ENCODE data around the gene LDLRAD4.

Gene LDLRAD4

GRCh38 chr18:13242797-13243196 lies 24.2 kb downstream of the LDLRAD4 start:
- Mint-ChIP-seq H3K4me3 (no peak overlapping the region), H3K27ac (no peak overlapping the region), H3K27me3 (no peaks in the 10 kb centered on the region), H3K9me3 (no peaks in the 10 kb centered on the region), H3K4me1 (ENCODE audit: low read depth) (no peaks in the 10 kb centered on the region), H3K36me3 (ENCODE audit: low read depth) (no peaks in the 10 kb centered on the region)

- H3K27me3 Mint-ChIP-seq = no peaks in the 10 kb centered on the region
- no peaks in the 10 kb centered on the region for H3K9me3 Mint-ChIP-seq
Observed at GRCh38 chr18:13243363-13243762, 24.8 kb downstream of the LDLRAD4 start.

DNA sequence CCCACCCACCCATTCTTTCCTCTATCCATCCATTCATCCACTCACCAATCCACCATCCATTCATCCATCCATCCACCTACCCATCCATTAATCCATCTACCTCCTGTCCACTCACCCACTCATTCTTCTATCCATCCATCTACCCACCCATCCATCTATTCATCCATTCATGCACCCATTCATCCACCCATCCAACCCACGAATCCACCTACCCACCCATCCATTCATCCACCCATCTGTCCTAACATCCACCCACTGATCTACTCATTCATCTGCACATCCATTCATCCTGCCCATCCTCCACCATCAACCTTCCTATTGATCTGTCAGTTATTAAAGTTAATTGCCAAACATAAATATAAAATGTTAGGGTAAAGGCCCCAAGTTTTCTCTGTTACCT lies 25.6 kb downstream of the LDLRAD4 start:
- H3K27ac Mint-ChIP-seq = no peak overlapping the region
- H3K4me1 Mint-ChIP-seq (ENCODE audit: low read depth) = no peaks in the 10 kb centered on the region
- no peaks in the 10 kb centered on the region for H3K9me3 Mint-ChIP-seq
- no peaks in the 10 kb centered on the region for H3K36me3 Mint-ChIP-seq (ENCODE audit: low read depth)
- H3K27me3 Mint-ChIP-seq = no peaks in the 10 kb centered on the region
- no peak overlapping the region for H3K4me3 Mint-ChIP-seq

More at GRCh38 chr18:13243363-13243762, 24.8 kb downstream of the LDLRAD4 start:
- no peak overlapping the region for H3K27ac Mint-ChIP-seq
- H3K36me3 Mint-ChIP-seq (ENCODE audit: low read depth) = no peaks in the 10 kb centered on the region
- no peak overlapping the region for H3K4me3 Mint-ChIP-seq
- H3K4me1 Mint-ChIP-seq (ENCODE audit: low read depth) = no peaks in the 10 kb centered on the region

DNA sequence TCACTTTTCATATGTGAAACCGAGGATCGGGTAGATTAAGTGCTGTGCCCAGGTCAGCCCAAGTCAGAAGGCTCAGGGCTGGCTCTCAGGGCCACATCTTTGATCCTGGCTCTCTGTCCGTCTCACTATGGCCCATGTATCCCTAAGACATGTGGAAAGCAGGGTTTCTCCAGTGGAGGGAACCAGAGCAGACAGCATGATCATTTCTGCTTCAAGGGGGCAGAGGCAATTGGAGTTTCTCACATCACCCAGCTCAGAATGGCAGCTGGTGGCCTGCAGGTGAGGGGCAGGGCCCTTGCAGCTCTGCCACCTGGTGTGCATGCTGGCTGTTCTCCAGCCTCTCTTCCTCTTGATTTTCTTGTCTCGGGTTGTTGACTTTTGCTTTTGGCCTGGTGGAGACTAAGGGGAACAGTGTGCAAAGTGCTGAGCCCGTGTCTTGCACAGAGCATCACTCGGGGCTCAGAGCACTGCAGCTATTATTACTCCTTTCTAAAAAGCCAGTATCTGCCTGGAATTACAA lies 27.0 kb downstream of the LDLRAD4 start:
- no peaks in the 10 kb centered on the region for H3K36me3 Mint-ChIP-seq (ENCODE audit: low read depth)
- no peak overlapping the region for H3K4me3 Mint-ChIP-seq
- no peaks in the 10 kb centered on the region for H3K27me3 Mint-ChIP-seq
- H3K27ac Mint-ChIP-seq = no peak overlapping the region
- H3K4me1 Mint-ChIP-seq (ENCODE audit: low read depth) = no peaks in the 10 kb centered on the region
- H3K9me3 Mint-ChIP-seq = no peaks in the 10 kb centered on the region

- Mint-ChIP-seq H3K27ac (no peak overlapping the region), H3K9me3 (no peaks in the 10 kb centered on the region), H3K4me1 (ENCODE audit: low read depth) (no peaks in the 10 kb centered on the region), H3K36me3 (ENCODE audit: low read depth) (no peaks in the 10 kb centered on the region), H3K4me3 (no peak overlapping the region), H3K27me3 (no peaks in the 10 kb centered on the region)
Observed at GRCh38 chr18:13246121-13246520, 27.6 kb downstream of the LDLRAD4 start.

GRCh38 chr18:13246591-13246990 lies 28.0 kb downstream of the LDLRAD4 start:
- Mint-ChIP-seq H3K9me3 (no peaks in the 10 kb centered on the region), H3K4me1 (ENCODE audit: low read depth) (no peaks in the 10 kb centered on the region), H3K4me3 (no peak overlapping the region), H3K27me3 (no peaks in the 10 kb centered on the region), H3K36me3 (ENCODE audit: low read depth) (no peaks in the 10 kb centered on the region), H3K27ac (no peak overlapping the region)

DNA sequence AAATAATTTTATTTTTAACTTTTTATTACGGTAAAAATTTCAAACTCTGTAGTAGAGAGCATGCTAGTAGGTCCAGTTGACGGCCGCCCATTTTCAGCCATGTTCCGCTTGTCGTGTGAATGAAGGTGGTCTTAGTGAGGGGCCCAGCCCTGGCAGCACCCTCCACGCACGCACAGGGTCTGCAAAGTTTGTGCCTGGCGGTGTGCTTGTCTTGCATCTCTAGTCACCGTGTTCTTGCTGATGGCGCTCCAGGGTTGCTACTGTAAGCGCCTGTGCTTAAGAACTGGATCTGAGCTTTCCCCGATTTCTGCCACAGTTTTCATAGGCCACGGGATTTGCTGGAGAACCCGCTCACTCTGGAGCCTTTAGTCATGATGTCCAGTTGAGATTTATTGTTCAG lies 28.9 kb downstream of the LDLRAD4 start:
- Mint-ChIP-seq H3K27ac (no peak overlapping the region), H3K36me3 (ENCODE audit: low read depth) (no peaks in the 10 kb centered on the region), H3K4me3 (no peak overlapping the region), H3K4me1 (ENCODE audit: low read depth) (no peaks in the 10 kb centered on the region), H3K9me3 (no peaks in the 10 kb centered on the region), H3K27me3 (no peaks in the 10 kb centered on the region)

DNA sequence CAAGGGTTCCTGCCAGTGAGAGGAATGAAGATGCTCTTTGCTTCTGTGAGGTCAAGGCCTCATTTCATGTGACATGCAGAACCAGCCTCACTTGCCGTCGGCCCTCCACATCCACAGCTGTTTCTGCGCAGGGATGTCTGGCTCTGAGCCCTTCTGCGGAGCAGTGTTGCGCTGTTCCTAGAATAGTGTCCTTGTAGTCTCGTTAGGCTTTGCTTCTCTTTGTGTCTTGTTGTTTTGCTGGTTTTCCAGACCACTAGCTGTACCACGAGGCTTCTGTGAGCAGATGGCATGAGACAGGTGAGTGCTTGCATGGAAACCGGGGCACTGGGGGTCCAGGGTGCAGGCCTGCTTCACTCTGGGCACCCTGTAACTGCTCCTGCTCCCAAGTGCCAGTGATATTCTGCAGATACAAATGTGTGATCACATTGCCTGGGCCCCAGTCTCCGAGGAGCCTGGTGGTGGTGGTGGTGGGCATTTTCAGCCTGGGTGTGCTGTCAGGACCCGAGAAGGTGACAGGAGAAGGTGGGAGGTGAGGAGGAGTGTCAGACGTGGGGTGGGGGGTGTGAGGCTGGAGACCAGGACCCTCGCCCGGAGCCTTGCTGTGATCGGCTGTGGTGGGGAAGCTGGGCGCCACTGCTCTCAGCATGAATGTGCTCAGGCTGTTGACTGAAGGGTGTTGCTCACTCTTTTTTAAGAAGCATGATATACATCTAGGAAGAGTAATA lies 34.3 kb downstream of the LDLRAD4 start:
- Mint-ChIP-seq H3K4me3 (no peak overlapping the region), H3K4me1 (ENCODE audit: low read depth) (no peaks in the 10 kb centered on the region), H3K36me3 (ENCODE audit: low read depth) (no peaks in the 10 kb centered on the region), H3K27ac (no peak overlapping the region), H3K27me3 (no peaks in the 10 kb centered on the region), H3K9me3 (no peaks in the 10 kb centered on the region)

GRCh38 chr18:13253786-13254688 lies 35.5 kb downstream of the LDLRAD4 start:
- H3K27ac Mint-ChIP-seq = no peak overlapping the region
- H3K4me3 Mint-ChIP-seq = no peak overlapping the region
- no peaks in the 10 kb centered on the region for H3K36me3 Mint-ChIP-seq (ENCODE audit: low read depth)
- H3K9me3 Mint-ChIP-seq = no peaks in the 10 kb centered on the region
- H3K27me3 Mint-ChIP-seq = no peaks in the 10 kb centered on the region
- H3K4me1 Mint-ChIP-seq (ENCODE audit: low read depth) = no peaks in the 10 kb centered on the region

DNA sequence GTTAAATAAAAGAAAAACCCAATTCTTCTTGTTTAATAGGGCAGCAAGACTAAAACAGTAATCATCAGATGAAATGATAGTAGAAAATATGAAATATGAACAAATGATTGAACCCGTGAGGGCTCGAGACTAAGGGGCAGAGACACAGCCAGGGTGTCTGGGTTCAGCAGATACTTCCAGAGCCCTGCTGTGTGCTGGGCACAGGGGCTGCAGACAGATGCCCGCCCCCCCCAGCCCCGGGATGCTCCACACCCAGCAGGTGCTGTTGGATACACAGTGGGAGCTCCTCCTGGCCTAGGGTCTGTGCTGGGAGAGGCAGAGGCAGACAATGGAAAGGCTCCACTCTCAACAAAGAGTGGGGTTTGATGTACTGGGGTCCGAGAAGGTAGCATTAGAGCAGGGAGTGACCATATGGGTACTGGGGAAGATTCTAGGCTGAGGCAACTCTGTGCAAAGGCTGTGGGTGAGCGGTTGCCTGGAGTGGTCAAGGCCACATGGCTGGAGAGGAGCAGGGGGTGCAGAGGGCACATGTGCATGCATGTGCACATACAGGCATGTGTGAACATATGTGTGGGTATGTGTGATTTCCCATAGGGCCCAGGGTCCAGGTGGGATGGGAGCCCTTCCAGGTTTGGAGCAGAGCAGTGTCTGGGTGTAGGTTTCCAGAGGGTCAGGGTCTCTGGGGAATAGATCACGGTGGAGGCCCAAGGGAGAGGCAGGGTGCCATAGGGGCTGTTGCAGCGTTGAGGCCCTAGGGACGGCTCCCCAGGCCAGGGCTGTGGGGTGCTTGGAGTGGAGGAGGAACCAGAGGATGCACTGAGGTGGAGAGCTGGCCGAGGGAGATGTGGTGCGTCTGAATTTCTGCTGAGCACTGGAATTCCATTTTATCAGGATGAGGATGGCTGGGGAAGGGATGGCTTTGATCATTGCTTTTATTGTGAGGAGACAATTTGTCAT lies 36.7 kb downstream of the LDLRAD4 start:
- Mint-ChIP-seq H3K27ac (no peak overlapping the region), H3K27me3 (no peaks in the 10 kb centered on the region), H3K9me3 (no peaks in the 10 kb centered on the region), H3K4me3 (no peak overlapping the region), H3K4me1 (ENCODE audit: low read depth) (peaks cover 6% of the 10 kb centered on the region), H3K36me3 (ENCODE audit: low read depth) (no peaks in the 10 kb centered on the region)

DNA sequence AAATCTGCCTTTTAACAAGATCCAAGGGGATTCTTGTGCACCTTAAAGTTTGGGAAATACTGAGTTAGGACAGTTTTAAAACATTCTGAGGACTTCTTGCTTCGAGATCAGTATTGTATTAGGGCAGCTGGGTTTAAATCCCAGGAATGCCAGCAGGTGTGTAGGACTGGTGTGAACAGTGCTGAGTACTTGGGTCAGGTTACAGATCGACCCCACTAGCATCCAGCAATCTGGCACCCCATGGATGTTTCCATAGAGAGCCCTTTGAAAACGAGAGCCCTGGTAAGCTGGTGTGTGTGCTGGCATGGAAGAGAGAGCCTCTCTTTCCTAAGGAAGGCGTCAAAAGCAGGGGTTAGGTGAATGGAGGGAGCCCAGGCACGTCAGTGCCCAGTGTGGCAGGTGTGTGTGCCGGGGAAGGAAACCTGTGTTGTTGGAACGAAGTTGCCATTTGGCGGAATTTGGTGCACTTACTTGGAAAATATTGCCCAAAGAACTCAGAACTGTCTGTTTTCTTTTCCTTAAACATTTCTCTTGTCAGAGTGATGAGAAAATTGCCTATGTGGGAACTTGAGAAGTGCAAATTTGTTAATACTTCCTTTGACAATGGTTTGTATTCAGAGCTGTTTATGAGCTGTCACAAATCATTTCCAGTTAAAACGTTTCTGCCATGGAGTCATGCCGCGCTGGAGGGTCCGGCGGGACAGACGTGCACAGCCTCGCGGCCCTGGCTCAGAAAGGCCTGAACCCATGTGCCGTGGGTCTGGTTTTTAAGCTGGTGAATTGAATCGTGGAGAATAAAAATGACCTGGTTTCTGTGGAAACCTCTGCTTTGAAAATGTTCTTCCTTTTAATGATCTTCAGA lies 38.1 kb downstream of the LDLRAD4 start:
- H3K4me1 Mint-ChIP-seq (ENCODE audit: low read depth) = peaks cover 18% of the 10 kb centered on the region
- no peaks in the 10 kb centered on the region for H3K27me3 Mint-ChIP-seq
- H3K4me3 Mint-ChIP-seq = no peak overlapping the region
- no peaks in the 10 kb centered on the region for H3K9me3 Mint-ChIP-seq
- H3K27ac Mint-ChIP-seq = no peak overlapping the region
- no peaks in the 10 kb centered on the region for H3K36me3 Mint-ChIP-seq (ENCODE audit: low read depth)

- Mint-ChIP-seq H3K9me3 (no peaks in the 10 kb centered on the region), H3K36me3 (ENCODE audit: low read depth) (no peaks in the 10 kb centered on the region), H3K27me3 (no peaks in the 10 kb centered on the region), H3K4me3 (no peak overlapping the region), H3K27ac (no peak overlapping the region), H3K4me1 (ENCODE audit: low read depth) (peaks cover 22% of the 10 kb centered on the region)
Observed at GRCh38 chr18:13257361-13257980, 38.9 kb downstream of the LDLRAD4 start.

DNA sequence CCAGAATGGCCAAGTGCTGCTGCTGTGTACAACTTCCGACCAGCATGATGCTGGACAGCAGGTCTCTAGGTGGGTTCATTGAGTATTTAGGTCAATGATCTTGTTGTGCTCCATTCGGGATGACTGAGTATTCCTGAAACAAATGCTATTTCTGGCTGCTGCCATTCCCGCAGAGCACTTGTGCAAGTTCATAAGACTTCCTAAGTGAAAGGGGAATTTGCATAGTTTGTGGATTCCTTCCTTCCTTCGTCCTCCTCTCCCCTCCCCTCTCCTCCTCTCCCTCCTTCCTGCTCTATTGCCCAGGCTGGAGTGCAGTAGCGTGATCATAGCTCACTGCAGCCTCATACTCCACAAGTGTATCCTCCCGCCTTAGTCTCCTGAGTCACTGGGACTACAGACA lies 40.4 kb downstream of the LDLRAD4 start:
- Mint-ChIP-seq H3K4me3 (no peak overlapping the region), H3K27me3 (no peaks in the 10 kb centered on the region), H3K27ac (no peak overlapping the region), H3K9me3 (no peaks in the 10 kb centered on the region), H3K36me3 (ENCODE audit: low read depth) (no peaks in the 10 kb centered on the region), H3K4me1 (ENCODE audit: low read depth) (peaks cover 22% of the 10 kb centered on the region)
